GM12874 (cell line): Measurements from ENCODE around the gene ELMOD3.

Experiments used
- TF ChIP-seq, protein P1 (sequence below): IDR thresholded peaks from 2 replicates; pipeline ENCODE4 v1.5.1; 2011; ENCODE audit warnings: low read depth, mild to moderate bottlenecking, control low read depth, low read length, moderate library complexity; ENCODE audit not compliant: insufficient read depth

The ELMOD3 gene

DNA sequence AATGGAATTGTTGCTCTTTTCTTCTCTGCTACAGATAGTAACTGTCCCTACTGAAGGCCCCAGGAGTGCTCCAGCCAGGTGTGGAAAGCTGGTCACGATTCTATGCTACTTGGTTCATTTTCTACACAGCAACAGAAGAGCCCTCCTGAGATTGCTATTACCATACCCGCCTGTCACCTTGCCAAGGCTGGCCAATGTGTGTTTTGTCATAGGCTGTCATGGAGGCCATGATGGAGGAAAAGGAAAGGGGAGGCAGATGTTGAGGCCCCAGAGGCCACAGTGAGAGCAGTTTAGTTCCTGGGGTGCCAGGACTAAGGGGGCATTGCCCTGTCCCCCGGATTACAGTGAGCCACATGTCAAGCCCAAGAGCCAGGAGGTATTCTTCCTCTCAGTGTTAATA lies 952 bp downstream of the ELMOD3 start:
- TF ChIP-seq, protein P1, sequence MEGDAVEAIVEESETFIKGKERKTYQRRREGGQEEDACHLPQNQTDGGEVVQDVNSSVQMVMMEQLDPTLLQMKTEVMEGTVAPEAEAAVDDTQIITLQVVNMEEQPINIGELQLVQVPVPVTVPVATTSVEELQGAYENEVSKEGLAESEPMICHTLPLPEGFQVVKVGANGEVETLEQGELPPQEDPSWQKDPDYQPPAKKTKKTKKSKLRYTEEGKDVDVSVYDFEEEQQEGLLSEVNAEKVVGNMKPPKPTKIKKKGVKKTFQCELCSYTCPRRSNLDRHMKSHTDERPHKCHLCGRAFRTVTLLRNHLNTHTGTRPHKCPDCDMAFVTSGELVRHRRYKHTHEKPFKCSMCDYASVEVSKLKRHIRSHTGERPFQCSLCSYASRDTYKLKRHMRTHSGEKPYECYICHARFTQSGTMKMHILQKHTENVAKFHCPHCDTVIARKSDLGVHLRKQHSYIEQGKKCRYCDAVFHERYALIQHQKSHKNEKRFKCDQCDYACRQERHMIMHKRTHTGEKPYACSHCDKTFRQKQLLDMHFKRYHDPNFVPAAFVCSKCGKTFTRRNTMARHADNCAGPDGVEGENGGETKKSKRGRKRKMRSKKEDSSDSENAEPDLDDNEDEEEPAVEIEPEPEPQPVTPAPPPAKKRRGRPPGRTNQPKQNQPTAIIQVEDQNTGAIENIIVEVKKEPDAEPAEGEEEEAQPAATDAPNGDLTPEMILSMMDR, result no peak

DNA sequence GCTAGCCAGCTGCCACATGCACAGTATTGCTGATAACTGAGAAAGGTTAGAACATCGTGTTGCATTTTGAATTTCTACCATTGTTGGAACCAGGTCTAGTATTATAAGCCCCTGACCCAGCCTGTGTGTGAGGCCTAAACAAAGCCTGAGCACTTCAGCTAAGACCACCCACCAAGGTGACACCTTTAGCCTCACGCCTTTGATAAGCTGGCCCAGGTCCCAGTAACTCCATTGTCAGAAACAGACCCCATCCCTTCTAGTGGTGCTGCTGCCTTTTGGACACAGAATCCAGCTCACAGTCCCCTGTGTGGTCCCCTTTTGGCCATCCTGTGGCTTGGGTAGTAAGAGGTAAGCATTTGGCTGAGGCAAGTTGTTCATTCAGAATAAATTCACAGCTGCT lies 1.6 kb downstream of the ELMOD3 start:
- TF ChIP-seq, protein P1, result no peak

DNA sequence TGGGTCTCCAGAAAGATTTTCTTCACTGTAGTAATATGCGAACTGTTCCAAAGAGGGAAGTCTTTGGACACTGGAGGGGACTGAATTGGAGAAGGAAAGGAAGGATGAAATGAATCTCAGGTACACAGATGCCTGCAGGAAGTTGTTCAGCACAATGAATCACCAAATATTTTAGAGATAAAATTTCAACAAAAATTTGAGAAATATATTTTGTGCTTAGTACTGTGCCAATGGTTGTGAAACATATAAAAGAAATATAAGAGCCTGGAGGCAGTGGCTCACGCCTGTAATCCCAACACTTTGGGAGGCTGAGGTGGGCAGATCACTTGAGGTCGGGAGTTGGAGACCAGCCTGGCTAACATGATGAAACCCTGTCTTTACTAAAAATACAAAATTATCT lies 3.2 kb downstream of the ELMOD3 start:
- TF ChIP-seq, protein P1, result no peak

DNA sequence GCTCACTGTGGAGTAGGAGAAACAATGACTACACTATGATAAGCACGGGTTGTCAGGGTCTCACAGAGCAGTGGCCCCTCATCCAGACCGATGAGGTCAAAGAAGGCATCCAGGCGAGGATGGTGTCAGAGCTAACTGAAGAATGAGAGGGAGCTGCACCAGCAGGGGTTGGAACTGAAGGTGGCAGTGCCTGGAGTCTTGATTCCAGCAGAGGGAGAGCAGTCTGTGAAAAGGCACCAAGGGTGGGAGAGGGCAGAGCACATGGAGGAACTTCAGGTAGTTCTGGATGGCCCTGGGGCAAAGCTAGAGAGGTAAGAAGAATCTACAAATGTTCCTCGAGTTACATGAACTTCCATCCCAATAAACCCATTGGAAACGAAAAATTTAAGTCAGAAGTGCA lies 12.6 kb downstream of the ELMOD3 start:
- TF ChIP-seq, protein P1, result no peak

DNA sequence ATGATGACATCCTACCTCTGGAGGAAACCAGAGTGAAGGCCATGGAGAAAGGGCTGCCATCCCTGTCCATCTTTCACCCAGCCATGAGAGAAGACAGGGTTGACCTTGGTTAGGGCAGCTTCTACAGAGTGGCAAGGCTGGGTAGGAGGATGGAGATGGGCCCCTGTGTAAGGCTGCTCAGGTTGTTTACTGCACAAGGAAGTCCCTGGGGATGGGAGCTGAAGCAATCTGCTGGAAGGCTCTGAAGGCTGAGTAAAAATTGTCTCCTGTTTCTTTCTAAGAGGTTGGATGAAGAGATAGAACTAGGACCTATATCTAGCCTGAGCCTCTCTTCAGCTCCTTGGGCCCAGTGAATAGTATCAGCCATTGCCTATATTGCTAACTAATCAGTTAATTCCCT lies 14.4 kb downstream of the ELMOD3 start:
- TF ChIP-seq, protein P1, result no peak

DNA sequence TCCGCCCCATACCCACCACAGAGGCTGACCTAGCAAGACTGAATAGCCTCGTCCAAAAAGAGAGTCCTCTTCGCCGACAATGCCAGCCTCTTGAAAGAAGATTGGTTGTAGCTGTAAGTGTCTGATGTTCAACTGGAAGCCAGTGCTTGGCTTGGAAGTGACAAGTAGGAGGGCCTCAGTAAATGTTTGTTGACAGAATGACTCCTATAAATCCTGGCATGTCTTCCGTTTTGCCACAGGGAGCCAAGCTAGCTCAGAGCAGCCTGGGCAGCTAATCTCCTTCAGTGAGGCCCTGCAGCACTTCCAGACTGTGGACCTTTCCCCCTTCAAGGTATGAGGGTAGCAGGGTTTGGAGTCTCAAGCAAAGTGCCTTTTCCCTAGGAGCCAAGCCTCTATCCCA lies 14.9 kb downstream of the ELMOD3 start:
- TF ChIP-seq, protein P1, result no peak

DNA sequence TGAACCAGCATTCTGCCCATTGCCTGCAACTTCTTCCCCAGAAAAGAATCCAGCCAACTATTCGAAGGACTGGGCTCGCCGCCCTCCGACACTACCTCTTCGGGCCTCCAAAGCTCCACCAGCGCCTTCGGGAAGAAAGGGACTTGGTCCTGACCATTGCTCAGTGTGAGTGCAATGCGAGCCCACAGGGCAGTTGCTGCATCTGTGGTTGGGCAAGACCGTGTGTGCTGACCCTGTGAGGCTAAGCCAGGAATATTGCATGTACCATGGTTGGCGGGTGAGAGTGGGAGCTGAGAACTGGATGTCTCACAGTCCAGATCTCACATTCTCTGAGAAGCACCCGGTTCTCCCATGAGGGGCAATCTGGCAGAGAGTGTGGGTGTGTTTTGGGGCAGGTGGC lies 16.5 kb downstream of the ELMOD3 start:
- TF ChIP-seq, protein P1, result no peak
